ENCODE data around the gene TMEM63C.

DNA sequence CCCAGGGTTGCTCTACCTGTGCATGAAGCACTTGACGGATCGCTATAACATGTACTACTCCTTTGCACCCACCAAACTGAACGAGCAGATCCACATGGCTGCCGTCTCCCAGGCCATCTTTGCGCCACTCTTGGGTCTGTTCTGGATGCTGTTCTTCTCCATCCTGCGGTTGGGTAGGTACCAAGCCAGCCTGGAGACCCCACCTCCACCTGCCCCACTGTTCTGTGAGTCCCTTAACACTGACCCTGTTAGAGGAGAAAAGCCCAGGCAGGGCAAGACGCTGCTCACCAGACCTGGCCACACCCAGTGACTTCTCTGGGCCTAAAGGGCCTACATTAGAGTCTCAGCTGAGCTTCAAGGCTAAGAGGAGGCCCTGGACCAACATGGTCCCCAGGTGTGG lies 67.7 kb downstream of the TMEM63C start:
- no peak for TF ChIP-seq POLR2AphosphoS5 (IDR thresholded peaks at IDR 0.05)
- TF ChIP-seq EP300 (conservative IDR thresholded peaks at IDR 0.05; ENCODE audit: poor library complexity, severe bottlenecking): no peak
- TF ChIP-seq, protein P1, sequence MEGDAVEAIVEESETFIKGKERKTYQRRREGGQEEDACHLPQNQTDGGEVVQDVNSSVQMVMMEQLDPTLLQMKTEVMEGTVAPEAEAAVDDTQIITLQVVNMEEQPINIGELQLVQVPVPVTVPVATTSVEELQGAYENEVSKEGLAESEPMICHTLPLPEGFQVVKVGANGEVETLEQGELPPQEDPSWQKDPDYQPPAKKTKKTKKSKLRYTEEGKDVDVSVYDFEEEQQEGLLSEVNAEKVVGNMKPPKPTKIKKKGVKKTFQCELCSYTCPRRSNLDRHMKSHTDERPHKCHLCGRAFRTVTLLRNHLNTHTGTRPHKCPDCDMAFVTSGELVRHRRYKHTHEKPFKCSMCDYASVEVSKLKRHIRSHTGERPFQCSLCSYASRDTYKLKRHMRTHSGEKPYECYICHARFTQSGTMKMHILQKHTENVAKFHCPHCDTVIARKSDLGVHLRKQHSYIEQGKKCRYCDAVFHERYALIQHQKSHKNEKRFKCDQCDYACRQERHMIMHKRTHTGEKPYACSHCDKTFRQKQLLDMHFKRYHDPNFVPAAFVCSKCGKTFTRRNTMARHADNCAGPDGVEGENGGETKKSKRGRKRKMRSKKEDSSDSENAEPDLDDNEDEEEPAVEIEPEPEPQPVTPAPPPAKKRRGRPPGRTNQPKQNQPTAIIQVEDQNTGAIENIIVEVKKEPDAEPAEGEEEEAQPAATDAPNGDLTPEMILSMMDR (IDR thresholded peaks at IDR 0.05; ENCODE audit: poor library complexity, severe bottlenecking): no peak
- TF ChIP-seq, protein P2, sequence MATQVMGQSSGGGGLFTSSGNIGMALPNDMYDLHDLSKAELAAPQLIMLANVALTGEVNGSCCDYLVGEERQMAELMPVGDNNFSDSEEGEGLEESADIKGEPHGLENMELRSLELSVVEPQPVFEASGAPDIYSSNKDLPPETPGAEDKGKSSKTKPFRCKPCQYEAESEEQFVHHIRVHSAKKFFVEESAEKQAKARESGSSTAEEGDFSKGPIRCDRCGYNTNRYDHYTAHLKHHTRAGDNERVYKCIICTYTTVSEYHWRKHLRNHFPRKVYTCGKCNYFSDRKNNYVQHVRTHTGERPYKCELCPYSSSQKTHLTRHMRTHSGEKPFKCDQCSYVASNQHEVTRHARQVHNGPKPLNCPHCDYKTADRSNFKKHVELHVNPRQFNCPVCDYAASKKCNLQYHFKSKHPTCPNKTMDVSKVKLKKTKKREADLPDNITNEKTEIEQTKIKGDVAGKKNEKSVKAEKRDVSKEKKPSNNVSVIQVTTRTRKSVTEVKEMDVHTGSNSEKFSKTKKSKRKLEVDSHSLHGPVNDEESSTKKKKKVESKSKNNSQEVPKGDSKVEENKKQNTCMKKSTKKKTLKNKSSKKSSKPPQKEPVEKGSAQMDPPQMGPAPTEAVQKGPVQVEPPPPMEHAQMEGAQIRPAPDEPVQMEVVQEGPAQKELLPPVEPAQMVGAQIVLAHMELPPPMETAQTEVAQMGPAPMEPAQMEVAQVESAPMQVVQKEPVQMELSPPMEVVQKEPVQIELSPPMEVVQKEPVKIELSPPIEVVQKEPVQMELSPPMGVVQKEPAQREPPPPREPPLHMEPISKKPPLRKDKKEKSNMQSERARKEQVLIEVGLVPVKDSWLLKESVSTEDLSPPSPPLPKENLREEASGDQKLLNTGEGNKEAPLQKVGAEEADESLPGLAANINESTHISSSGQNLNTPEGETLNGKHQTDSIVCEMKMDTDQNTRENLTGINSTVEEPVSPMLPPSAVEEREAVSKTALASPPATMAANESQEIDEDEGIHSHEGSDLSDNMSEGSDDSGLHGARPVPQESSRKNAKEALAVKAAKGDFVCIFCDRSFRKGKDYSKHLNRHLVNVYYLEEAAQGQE (IDR thresholded peaks at IDR 0.05; ENCODE audit: borderline replicate concordance): no peak
- TF ChIP-seq TAF1 (IDR thresholded peaks at IDR 0.05; ENCODE audit: low read depth): no peak
- no peak for TF ChIP-seq EZH2 (IDR thresholded peaks at IDR 0.05; ENCODE audit: borderline replicate concordance, insufficient read depth, low read length, poor library complexity, severe bottlenecking)
- no peak for TF ChIP-seq MXI1 (conservative IDR thresholded peaks at IDR 0.05; ENCODE audit: poor library complexity, severe bottlenecking)

Data from neural cell (in vitro differentiated cells).